ENCODE results near the gene SSH2.

- TF ChIP-seq CTCF (IDR thresholded peaks at IDR 0.05) (no peak), EZH2 (IDR thresholded peaks at IDR 0.05) (no peak), EZH2phosphoT487 (IDR thresholded peaks at IDR 0.05) (no peak)
These were observed 203.2 kb downstream of the SSH2 start for GRCh38 chr17:29726715-29727252.

All from neural progenitor cell (in vitro differentiated cells).